GM18517 (cell line): ENCODE data around the gene AICDA.
"Not testable (repeated sequence)": the region's sequence is repeated elsewhere in the genome, so short reads cannot be mapped to it uniquely, and the experiment has no call there.

Experiments used
- ATAC-seq: cut with Tn5 transposase; IDR thresholded peaks from one replicate; pipeline ENCODE4 v1.9.1; 2021; ENCODE audit warnings: mild to moderate bottlenecking, moderate library complexity; ENCODE audit not compliant: unreplicated experiment

Gene AICDA

DNA sequence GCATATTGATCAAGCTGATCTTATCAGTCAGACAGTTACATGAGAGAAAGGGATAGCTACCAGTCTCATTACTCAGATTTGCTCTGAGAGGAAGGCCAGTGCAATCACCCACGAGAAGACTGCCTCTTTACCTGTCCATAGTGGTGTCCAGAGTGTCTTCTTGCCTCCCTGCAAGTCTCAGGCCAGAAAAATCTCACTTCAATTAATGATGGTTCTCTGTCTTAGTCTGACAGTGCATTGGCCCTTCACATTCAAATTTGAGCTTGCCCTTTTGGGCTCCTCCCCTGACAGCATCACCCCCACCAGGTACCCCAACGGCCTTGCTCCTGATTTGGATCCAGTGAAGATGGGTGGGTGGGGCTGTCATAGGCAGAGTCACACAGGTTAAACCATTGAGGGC, at the start of gene AICDA:
TSS of gene AICDA (minus strand) at position 231 of the 400 bp plus-strand sequence. CDS start at position 139, 92 bp downstream.
- no peak for ATAC-seq

GRCh38 chr12:8661751-8662150, 49.1 kb upstream of the AICDA start:
- ATAC-seq = no peak

GRCh38 chr12:8661016-8661415, 48.4 kb upstream of the AICDA start:
- ATAC-seq = no peak

GRCh38 chr12:8658346-8658745, 45.7 kb upstream of the AICDA start:
- ATAC-seq = no peak

DNA sequence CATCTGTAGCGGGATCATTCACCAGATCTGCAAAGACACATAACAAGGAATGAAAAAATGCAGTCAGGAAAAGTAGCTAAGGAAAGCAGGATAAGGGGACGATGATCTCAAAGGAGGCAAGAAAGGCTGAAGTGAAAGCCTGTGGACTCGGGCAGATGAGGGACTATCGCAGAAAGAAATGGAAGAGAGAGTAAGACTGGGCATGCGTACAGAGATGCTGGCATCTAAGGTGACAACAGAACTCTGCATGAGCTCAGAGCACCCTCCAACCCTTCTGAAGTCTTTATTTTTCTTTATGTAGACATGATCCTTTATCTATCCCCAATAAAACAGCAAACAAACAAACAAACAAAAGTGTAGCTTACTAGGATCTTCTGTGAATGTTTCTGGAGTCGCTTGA, 42.8 kb upstream of the AICDA start:
- no peak for ATAC-seq

DNA sequence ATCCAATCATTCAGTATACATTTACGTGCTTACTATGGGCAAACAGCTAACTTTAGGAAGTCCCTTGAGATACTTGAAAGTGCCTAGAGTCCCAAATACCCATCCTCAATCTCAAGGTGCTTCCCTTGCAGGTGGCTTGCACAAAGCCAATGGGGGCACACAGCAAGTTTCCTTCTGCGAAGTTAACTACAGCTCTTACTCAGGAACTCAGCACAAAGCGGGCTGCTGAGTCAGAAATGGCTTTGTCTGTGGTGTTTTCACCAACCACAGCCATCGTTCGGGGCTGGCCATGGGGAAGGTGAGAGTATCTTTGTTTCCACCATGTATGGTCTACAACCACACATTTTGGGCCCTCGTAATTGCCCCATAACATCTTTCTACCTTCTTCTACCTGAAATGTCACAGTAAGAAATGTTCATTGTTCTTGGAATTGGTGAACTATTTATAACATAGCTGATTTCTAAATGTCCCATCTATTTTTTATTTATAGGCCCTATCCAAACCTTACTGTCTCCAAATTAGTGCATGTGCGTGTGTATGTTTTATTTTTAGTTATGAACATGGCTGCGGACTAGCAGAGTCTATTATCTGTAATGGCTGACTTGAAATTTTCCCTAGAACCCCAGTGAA, 36.0 kb upstream of the AICDA start:
- peak; percentile 67 for ATAC-seq

DNA sequence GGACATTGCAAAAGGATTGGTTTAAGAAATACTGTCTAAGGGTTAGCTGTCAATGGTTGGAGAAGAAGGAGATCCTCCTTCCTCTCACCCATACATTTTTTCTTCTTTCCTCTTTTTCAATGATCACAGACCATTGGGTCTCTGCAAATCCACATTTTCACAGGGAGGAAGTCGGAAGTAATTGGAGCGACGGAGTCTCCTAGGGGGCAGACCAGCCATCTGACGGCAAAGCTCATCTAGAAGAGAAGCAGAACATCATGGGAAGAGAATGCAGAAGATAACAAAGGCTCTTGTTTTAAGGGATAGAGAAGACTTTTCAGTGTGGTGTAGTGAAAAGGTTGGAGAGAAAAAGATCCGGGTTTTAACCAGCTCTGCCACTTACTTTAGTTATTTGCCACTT, 35.3 kb upstream of the AICDA start:
- ATAC-seq = no peak

GRCh38 chr12:8644345-8645248, 31.9 kb upstream of the AICDA start:
- peak; percentile 57 for ATAC-seq

DNA sequence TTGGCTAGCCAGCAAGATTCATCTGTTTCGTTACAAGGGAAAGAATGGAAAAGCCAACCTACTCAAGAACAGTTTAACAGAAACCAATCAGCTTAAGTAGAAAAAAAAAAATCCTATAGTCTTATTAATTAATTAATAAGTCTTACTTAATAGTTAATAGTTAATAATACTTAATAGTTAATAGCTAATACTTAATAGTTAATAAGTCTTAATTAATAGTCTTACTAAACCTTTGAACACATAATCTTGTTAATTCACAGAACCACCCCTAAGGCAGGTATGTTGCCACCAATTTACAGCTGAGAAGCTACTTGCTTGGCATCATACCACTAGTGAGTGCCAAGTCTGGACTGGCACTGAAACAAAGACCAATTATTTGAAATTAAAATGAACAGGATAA, 30.1 kb upstream of the AICDA start:
- no peak for ATAC-seq

GRCh38 chr12:8639936-8640335, 27.3 kb upstream of the AICDA start:
- no peak for ATAC-seq

GRCh38 chr12:8638951-8639350, 26.3 kb upstream of the AICDA start:
- no peak for ATAC-seq

GRCh38 chr12:8637666-8638065, 25.0 kb upstream of the AICDA start:
- ATAC-seq = no peak

- ATAC-seq = no peak
Observed at GRCh38 chr12:8637244-8637643, 24.6 kb upstream of the AICDA start.

- no peak for ATAC-seq
Observed at GRCh38 chr12:8636581-8636980, 23.9 kb upstream of the AICDA start.

GRCh38 chr12:8636007-8636346, 23.3 kb upstream of the AICDA start:
- ATAC-seq = not testable (repeated sequence)

DNA sequence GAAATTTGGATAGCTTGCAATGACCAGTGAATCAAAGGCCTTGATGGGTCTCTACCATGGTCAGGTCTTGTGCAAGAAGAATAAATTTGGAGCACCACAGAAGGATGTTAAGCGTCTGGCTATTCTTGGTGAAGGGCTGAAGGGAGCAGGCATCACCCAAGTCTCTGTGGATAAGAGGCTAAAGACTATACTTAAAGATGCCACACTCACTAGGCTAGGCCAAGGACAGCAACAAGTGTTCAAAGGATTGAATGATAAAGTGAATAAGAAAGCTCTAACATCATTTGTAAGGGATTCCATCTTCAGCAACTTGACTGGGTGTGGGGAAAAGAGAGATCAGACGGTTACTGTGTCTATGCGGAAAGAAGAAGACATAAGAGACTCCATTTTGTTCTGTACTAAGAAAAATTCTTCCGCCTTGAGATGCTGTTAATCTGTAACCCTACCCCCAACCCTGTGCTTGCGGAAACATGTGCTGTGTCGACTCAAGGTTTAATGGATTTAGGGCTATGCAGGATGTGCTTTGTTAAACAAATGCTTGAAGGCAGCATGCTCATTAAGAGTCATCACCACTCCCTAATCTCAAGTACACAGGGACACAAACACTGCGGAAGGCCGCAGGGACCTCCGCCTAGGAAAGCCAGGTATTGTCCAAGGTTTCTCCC, 22.8 kb upstream of the AICDA start:
- not testable (repeated sequence) for ATAC-seq

GRCh38 chr12:8630131-8630530, 17.5 kb upstream of the AICDA start:
- ATAC-seq = peak; percentile 5

GRCh38 chr12:8629486-8630033, 16.9 kb upstream of the AICDA start:
- peak; percentile 97 for ATAC-seq

DNA sequence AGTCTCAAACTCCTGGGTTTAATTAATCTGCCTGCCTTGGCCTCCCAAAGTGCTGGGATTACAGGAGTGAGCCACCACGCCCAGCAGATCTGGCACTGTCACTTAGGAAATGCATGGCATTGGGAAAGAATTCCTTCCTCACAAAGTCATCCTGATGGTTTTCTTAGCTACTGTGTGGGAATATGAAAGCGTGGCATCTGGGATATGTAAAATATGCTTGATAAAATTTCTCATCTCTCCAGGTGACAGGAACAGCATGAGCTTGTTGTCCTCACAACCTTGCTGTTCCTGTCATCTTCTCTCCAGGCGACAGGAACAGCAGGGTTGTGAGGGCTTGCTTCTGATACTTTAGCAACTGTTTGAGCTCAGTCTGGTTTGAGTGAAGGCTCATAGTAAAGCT, 16.1 kb upstream of the AICDA start:
- no peak for ATAC-seq

- not testable (repeated sequence) for ATAC-seq
Observed at GRCh38 chr12:8624750-8625149, 12.1 kb upstream of the AICDA start.

GRCh38 chr12:8622646-8623045, 10.0 kb upstream of the AICDA start:
- ATAC-seq = no peak

DNA sequence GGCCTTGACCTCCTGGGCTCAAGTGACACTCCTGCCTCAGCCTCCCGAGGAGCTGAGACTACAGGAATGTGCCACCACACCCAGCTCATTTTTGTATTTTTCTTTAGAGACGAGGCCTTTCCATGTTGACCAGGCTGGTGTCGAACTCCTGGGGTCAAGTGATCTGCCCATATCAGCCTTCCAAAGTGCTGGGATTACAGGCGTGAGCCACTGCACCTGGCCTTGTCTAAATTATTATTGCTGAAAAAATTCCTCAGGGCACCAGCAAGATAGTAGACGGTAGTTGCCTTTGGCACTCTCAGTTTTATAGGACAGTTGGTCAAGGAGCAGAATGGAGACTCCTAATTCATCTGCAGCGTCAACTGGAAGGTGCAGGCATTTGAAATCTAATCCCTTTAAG, 2.5 kb upstream of the AICDA start:
- no peak for ATAC-seq
